Measurements from ENCODE around the gene SLC17A5.
"Not testable (repeated sequence)": the region's sequence is repeated elsewhere in the genome, so short reads cannot be mapped to it uniquely, and the experiment has no call there.

SLC17A5 gene

DNA sequence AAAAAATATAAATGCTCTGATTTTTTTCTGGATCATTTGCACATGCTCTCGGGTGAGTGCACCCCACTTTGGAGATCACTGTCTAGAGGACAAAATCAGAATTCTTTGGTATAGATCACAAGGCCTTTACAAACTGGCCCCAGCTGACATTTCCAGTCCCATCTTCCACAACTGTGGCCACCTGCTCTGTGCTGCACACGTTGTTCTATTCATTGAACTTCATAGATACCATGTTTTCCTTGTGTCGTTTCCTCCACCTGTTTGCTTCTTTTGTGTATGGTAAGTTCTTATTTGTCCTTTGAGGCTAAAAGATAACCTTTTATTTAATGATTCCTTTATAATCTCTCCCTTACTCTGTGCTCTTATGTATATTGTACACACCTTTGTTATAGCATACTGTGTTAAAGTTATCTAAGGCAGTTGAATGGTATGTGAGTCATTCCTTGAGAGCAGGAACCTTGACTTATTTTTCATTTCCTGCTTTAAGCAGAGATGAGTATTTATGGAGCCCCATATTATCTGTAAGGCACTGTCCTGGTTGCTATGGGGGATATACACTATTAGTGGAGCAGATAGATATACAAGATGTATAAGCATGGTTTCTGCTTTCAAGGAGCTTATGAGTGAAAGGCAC is 12.0 kb upstream of the SLC17A5 start:
- DNase-seq = no peak

DNA sequence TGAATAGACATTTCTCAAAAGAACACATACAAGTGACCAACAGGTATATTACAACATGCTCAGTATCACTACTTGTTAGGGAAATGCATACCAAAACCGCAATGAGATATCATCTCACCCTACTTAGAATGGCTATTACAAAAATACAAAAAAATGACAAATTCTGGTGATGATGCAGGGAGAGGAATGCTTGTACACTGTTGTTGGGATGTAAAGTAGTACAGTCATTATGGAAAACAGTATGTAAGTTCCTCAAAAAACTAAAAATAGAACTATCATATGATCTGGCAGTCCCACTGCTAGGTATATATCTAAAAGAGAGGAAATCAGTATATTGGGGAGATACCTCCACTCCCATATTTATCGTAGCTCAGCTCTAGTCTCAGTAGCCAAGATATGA is 10.9 kb upstream of the SLC17A5 start:
- DNase-seq = no peak

DNA sequence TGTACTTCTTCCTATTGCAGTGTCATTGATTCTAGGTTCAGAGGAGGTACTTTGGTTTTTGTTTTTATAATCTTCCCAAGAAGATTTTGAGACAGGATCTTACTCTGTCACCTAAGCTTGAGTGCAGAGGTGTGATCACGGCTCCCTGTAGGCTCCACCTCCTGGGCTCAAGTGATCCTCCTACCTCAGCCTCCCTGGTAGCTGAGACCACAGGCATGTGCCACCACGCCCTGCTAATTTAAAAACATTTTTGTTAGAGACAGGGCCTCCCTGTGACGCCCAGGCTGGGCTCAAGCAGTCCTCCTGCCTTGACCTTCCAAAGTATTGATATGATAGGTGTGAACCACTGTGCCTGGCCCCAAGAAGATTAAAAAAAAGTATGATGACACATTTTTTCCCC is 3.4 kb upstream of the SLC17A5 start:
- peak; percentile 25 for DNase-seq

DNA sequence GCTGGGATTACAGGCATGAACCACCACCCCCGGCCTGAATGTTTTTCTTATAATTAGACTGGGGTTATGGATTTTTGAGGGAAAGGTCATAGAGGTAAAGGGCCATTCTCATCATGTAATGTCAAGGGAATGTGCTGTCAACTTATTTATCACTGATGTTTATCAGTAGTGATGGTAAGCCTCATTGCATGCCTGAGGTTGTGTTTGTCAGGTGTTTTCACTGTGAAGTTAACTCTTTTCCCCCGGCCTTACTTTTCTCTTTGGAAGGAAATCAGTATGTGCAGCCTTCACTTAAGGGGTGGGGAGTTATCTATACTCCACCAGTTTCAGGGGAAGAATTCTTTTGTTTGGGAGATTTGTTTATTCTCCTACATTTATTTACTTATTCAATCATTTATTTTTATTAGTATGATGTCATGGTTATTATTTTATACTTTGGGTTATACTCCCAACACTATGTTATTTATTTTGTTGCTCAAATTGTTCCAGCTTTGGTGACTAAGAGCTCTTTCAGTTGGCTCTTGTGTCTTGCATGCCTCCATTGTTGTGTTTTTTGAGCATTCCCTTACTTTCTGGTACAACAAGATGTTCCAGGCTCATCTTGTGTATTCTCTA is 2.8 kb upstream of the SLC17A5 start:
- DNase-seq = no peak

DNA sequence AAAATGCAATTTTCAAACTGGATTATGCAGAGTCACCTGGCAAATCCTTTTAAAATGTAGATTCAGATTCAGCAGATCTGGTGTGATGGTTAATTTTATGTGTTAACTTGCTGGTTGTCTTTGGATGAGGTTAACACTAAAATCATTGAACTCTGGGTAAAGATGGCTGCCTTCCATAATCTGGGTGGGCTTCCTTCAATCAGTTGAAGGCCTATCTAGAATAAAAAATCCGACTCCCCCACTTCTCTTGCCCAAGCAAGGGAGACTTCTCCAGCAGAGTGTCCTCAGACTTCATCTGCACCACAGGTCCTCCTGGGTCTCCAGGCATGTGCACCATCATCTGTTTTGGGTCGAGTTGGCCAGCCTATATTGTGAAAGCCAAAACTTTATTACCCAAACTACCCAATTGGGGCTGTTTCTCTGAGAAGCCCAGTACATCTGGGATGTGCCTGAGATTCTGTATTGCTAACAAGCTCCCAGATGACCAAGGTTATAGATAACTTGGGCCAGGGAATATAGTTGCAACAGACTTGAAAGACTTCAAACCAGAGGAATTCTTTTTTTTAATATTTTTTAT is 1.6 kb upstream of the SLC17A5 start:
- DNase-seq = no peak

DNA sequence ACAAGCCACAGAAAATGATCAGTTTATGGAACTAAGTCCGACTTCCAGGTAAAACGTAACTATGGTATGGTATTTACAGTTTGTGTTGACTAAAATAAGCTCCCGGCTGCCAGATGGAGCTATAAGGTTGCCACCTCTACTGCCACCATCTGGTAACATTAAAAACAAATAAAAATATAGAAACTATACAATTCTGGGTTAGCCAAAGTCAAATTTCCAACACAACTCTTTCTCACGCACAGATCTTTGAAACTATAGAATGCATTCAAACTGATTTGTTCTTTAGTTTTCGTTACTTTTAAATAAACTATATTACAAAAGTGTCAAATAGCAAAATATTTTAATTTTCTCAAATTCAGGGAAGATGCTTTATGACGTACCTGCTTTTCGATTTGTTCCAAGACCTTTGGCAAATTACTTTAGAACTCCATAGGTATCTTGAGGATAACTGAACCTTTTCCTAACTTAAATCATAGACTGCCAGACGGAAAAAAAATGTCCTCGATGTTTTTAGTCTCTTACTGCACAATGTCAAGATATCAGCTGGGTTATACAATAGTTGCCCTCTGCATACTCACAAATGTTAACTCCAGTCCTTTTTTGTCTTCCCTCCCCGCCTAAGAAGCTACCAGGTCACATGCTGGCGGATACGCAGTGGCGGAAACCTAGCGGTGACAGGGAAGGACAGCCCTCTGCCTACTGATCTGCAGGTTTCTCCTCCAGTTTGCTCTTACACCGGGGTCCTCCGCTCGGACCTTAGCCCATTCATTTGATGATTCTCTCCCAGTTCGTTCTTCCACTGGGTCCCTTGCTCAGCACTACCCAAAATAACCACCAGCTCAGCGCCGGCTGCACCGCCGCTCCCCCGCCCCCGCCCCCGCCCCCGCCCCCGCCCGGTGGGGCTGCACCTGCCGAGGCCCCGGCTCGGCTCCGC is 888 bp downstream of the SLC17A5 start:
- peak; percentile 65 for DNase-seq

DNA sequence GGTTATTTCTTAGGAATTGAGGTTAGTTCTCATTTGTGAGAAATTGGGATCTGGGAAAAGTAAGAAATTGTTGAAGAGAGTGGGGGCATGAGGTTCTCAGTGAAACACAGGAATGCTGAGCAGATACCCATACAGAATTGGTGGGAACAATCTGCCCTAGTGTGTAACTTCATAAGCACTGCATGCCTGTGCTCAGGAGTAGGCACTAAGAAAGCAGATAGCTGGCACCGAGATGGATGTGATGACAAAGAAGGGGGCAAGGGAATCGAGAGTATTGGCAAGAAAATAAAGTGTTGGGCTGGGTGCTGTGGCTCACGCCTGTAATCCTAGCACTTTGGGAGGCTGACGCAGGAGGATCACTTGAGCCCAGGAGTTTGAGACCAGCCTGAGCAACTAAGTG is 4.0 kb downstream of the SLC17A5 start:
- DNase-seq = no peak

DNA sequence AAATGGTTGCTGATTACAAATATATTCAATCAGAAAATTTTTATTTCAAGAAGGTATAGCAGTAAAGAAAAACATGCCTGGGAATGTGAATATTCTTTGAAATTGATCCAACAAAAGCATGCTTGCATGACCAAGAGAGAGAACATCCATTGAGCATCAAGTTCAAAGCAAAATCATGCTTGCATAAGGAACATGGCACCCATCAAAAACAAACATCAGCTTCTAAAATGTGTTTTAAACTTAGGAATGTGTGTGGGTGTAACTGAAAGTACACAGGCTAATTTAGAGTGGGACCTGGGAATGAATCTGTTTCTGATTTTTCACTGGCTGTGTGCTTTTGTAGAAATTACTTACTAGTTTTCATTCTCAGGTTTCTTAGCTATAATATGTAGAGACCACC is 5.6 kb downstream of the SLC17A5 start:
- DNase-seq = no peak

DNA sequence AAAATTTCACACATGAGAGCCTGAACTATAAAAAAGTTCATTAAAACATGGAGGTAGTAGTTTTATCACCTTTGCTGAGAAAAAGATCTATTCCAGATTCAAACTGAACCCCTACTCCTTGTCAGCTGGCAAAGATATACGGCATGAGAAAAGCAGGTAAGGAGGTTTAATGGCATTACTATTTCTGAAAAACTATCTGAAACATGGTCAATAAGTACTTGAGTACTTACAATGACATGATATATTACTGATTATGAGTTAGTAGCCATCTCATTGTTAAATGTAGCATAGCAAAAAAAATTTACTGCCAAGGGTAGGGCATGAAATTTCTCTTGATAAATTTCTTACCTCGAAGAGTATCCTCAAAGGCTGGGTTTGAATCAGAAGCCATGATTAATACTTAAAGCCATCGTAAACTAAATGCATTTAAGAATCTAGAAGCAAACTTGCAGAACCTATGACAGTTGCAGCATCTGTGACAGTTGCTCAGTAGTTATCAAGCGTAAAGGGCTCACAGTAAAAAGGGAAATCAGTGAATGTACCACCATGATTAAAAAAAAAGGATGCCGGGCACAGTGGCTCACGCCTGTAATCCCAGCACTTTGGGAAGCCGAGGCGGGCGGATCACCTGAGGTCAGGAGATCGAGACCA is 8.7 kb downstream of the SLC17A5 start:
- no peak for DNase-seq

DNA sequence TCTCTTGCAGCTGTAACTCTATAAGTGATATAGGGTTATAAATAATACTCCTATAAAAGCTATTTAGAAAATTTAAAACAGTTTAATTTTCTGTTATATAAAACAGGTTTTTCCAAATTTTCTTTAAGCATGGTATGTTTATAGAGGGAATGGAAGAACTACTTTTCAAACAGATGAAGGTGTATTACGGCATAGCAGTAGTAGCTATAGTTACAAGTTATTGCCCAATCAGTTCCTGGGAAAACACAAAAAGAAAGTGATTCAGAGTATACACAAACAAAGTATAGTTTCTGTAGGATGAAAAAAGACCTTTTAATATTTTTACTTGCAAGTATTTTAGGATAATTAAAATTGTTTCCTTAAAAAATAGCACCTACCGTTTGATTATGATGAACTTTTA is 9.8 kb downstream of the SLC17A5 start:
- no peak for DNase-seq

DNA sequence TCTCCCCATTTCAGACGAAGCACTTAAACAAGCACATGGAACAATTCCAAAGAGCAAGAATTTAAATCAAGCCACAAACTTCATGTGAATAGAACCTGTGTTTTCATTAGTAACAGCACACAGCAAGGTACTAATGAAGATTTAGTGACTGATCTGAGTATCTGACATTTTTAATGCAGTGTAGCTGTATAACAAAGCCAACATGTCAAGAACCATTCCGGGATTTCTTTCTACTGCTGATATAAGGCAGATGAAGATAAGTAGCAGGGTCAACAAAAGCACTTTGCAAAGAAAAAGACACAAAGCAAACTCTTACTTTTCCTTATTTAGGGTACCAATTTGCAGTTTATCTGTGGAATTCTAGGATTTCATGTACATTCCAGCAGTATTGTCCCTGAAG is 11.3 kb downstream of the SLC17A5 start:
- no peak for DNase-seq

DNA sequence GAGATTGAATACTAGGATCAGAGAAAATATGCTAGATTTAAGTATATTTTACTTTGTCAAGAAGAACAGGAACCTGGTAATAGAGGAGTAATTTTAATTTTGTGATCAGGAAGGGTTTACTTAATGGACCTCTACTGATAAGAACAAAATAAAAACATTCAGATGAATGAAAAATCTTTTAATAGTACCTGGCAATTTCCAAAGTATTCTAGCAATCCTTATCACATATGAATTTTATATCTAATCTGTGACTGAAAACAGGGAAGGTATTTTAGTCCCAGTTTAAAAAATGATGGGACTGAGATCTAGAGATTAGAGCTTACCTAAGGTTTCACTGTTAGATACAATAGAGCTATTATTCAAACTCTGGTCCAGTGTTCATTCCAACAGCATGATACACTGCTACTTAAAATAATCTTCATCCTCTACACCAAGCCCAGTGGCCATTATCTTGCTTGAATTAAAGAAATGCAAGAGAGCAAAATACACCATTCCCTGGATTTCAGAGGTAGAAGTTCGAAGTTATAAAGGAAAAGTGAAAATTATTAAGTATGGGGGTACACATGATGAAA is 13.5 kb downstream of the SLC17A5 start:
- DNase-seq = no peak

DNA sequence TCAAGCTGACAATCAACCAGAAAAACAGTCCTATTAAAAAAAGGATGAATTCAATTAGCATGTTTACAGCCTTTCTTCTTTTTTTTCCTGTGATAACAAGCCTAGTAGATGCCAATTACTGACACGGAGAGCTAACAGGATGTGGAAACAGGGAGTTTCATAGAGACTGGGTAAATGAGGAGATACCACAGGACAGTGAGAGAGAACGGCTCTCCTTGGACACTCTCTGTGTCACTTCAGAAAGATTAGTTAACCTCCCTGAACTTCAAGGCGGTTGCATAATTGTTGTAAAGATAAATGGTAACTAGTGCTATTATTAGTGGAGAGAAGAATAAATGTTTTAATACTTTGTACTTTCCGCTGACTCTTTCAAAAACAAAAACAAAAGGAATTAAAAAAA is 14.8 kb downstream of the SLC17A5 start:
- no peak for DNase-seq

DNA sequence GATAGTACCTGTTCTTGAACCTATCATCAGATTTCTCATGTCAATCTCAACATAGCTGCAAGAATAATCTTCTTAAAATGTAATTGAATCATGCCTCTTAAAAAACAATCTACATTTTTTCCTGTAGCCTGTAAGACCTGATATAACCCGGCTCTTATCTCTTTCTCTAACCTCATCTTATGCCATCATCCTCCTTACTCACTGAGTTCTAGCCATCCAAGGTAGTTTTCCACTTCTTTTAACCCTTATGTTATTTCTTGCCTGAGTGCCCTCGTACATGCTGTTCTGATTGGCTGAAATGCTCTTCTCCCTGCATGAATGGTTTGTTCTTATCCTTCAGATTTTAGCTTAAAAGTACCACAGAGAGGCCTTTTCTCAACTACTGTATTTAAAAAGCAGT is 16.4 kb downstream of the SLC17A5 start:
- no peak for DNase-seq

DNA sequence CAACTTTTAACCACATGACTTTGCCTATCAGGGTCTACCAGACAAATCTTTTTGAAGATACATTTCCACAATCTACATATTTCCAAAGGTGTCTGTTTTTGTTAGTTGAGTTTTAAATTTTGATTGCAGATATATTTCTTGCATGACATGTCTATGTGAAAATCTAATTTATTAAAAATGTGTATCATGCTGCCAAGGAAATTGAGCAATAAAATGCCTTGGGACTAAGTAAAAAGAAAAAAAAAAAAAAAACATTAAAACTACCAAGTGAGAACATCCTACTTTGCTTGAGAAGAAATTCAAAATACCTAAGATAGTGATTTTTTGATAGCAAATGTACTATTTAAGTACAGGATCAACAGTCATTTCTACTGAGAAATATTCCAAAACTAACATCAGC is 17.7 kb downstream of the SLC17A5 start:
- DNase-seq = no peak

DNA sequence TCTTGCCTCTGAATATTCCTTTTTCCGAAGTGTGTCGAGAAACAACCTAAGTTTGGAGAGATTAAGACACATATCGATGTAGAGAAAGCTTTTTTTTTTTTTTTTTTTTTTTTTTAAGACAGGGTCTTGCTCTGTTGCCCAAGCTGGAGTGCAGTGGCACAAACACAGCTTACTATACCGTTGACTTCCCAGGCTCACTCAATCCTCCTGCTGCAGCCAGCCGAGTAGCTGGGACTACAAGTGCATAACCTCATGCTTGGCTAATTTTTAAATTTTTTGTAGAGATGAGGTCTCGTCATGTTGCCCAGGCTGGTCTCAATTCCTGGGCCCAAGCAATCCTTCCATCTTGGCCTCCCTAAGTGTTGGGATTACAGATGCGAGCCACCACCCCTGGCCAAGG is 21.4 kb downstream of the SLC17A5 start:
- DNase-seq = no peak

DNA sequence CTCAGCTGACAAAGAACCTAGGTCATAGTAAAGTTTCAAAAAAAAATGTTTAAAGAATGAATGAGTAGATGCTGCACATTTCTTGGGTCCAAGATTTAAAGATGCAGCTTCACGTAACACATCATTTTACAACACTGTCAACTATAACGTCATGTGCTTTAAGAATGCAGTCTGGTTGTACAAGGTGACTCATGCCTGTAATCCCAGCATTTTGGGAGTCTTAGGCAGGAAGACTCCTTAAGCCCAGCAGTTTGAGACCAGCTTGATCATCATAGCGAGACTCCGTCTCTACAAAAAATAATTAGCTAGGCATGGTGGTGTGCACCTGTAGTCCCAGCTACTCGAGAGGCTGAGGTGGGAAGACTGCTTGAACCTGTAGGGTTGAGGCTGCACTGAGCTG is 21.9 kb downstream of the SLC17A5 start:
- DNase-seq = no peak

DNA sequence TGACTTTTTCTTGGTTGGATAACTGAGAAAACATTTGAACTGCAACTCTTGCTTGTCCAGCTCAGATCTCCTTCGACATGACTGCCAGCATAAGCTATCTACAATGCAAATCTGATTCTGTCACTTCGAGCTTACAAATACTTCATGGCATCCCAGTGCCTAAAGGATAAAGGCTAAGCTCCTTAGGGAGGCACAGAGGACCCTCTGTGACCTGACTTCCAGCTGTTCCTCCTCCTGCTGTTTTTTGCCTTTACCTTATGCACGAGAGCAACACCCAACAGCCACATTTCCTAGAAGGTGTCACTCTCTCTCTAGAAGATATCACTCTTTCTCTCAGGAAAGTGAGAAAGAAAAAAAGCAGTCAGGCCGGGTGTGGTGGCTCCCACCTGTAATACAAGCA is 23.4 kb downstream of the SLC17A5 start:
- DNase-seq = no peak

DNA sequence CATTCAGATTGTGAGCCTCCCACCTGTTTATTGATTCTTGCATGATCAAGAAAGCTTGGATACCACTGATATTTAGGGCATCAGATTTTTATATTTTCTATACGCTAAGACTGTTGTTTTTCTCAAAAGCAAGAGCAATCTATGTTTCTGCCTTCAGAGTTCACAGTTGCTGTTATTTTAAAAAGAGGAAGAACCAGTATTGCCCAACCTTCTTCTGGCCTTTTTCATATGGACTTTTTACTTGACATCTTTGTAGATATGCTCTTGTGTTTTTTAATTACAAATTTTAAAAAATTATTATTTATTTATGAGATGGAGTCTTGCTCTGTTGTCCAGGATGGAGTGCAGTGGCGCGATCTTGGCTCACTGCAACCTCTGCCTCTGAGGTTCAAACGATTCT is 28.9 kb downstream of the SLC17A5 start:
- no peak for DNase-seq

DNA sequence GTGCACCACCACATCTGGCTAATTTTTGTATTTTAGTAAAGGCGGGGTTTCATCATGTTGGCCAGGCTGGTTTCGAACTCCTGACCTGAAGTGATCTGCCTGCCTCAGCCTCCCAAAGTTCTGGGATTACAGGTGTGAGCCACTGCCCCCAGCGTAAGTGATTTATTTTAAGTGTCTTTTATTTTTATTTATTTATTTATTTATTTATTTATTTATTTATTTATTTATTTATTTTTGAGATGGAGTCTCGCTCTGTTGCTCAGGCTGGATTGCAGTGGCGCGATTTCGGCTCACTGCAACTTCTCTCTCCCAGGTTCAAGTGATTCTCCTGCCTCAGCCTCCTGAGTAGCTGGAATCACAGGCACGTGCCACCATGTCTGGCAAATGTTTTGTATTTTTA is 30.3 kb downstream of the SLC17A5 start:
- DNase-seq = not testable (repeated sequence)

DNA sequence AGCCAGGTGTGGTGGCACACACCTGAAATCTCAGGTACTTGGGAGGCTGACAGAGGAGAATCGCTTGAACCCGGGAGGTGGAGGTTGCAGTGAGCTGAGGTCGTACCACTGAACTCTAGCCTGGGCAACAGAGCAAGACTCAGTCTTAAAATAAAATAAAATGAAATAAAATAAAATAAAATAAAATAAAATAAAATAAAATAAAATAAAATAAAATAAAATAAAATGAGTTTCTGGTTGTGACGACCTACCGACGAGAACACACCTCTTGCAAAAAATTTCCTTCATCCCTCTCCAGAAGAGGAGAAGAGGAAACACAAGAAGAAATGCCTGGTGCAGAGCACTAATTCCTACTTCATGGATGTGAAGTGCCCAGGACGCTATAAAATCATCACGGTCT is 35.7 kb downstream of the SLC17A5 start:
- not testable (repeated sequence) for DNase-seq

DNA sequence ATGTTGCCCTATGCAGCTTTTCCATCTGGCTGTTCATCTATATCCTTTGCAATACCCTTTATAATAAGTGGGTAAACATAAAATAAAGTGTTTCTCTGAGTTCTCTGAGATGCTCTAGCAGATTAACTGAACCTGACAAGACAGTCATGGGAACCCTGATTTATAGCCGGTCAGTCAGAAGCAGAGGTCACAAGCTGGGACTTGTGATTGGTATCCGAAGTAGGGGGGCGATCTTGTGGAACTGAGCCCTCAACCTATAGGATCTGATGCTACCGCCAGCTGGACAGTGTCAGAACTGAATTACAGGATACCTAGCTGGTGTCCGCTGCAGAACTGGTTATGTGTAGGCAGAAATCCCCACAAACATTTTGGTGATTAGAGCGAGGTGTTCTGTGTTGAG is 39.0 kb downstream of the SLC17A5 start:
- DNase-seq = no peak
